Activated CD8-positive, alpha-beta T cell treated with anti-CD3 and anti-CD28 coated beads for 36 hours (primary cell): ENCODE data around the gene PXDN. TPM values are rescaled to one million over a fixed set of nuclear protein-coding genes. Genes with fewer than 3 reads are reported as not detected.

Source experiments
- ATAC-seq: fragments of 200-7000 bp; cut with Tn5 transposase; one replicate; pipeline ENCODE4 v1.10.0; 2021; ENCODE audit warnings: mild to moderate bottlenecking, moderate library complexity
- CTCF ChIA-PET: fragments of 350-600 bp; sonication (Branson Sonifier 250); formaldehyde crosslinking; loops from one replicate; lab custom pipeline; 2021; ENCODE audit warnings: antibody characterized with exemption; lab: Charles Lee
- POLR2A ChIA-PET: fragments of 350-600 bp; sonication (Branson Sonifier 250); formaldehyde crosslinking; loops from one replicate; lab custom pipeline; 2021; ENCODE audit warnings: antibody characterized with exemption; lab: Charles Lee
- DNase-seq: peaks from one replicate; pipeline ENCODE4 v3.0.0-alpha.2; 2020
- H3K27ac Mint-ChIP-seq: one replicate; pipeline ENCODE4 v1.8.0; 2021; ENCODE audit warnings: mild to moderate bottlenecking, mixed read lengths
- H3K27me3 Mint-ChIP-seq: one replicate; pipeline ENCODE4 v1.8.0; 2021; ENCODE audit warnings: mixed read lengths
- H3K36me3 Mint-ChIP-seq: one replicate; pipeline ENCODE4 v1.8.0; 2021; ENCODE audit warnings: low read depth, mixed read lengths
- H3K4me1 Mint-ChIP-seq: one replicate; pipeline ENCODE4 v1.8.0; 2021; ENCODE audit warnings: low read depth, mixed read lengths
- H3K4me3 Mint-ChIP-seq: one replicate; pipeline ENCODE4 v1.8.0; 2021; ENCODE audit warnings: mild to moderate bottlenecking, moderate library complexity, mixed read lengths
- H3K9me3 Mint-ChIP-seq: one replicate; pipeline ENCODE4 v1.8.0; 2021; ENCODE audit warnings: mixed read lengths
- intact Hi-C: fragments of 100-400 bp; cut with micrococcal nuclease; formaldehyde crosslinking; loops from one replicate; pipeline ENCODE4 v1.10.0; 2022
- total RNA-seq, 2 experiments: library from RNA; stranded (reverse); gene quantifications; one replicate each; pipeline ENCODE4 v1.2.3, GENCODE V29; 2021
- TF ChIP-seq, protein P1 (sequence below): fragments of 200-600 bp; IDR thresholded peaks from one replicate; pipeline ENCODE4 v1.8.0; 2022; ENCODE audit warnings: antibody characterized with exemption, mild to moderate bottlenecking

The PXDN gene
- total RNA-seq, 2 experiments from 2014 or later: 0.58 to 0.83 TPM

DNA sequence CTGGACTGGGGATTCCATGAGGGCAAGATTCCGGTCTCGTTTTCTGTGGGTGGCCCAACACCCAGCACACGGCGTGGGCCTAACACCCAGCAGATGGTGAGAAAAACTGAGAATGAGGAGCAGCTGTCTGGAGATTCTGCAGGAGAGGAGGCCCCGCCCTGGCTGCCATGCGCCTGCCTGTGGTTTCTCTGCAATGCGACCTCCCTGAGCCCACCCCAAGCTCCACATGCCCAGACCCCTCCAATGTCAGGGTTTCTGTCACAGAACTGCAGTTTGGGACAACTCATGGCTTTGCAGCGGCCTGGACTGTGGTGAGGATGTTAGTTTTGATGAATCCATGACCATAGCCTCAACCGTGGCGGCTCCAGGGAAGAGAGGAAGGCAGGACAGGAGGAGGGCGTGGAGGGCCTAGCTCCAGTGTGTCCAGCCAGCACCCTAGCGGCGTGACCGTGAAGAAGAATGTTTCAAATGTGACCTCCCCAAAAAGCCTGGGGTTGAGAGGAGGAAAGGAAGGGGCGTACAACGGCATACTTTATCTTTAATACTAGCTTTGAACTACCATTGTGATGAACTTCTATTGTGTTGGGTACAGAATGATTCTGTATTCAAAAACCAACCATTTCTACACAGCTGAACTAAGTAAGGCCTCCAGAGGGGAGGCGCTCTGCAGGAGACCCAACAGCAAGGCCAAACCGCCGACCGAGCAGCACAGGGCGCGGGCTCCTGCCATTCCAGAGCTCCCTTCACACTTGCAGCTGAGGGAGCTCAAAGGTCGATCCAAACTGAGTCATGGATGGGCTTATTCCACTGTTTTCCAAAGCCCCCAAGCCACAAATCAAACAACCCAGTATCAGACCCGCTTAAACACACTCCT lies 3.4 kb downstream of the PXDN start:
- ChIA-PET POLR2A (no interaction called here), CTCF (interaction anchor here (2.0 kb wide), 1 partner anchor 10 kb away, joined by 6 read pairs; no protein-coding TSS in a partner anchor)
- intact Hi-C loops: no loop called here
- no peak for ATAC-seq
- TF ChIP-seq, protein P1, sequence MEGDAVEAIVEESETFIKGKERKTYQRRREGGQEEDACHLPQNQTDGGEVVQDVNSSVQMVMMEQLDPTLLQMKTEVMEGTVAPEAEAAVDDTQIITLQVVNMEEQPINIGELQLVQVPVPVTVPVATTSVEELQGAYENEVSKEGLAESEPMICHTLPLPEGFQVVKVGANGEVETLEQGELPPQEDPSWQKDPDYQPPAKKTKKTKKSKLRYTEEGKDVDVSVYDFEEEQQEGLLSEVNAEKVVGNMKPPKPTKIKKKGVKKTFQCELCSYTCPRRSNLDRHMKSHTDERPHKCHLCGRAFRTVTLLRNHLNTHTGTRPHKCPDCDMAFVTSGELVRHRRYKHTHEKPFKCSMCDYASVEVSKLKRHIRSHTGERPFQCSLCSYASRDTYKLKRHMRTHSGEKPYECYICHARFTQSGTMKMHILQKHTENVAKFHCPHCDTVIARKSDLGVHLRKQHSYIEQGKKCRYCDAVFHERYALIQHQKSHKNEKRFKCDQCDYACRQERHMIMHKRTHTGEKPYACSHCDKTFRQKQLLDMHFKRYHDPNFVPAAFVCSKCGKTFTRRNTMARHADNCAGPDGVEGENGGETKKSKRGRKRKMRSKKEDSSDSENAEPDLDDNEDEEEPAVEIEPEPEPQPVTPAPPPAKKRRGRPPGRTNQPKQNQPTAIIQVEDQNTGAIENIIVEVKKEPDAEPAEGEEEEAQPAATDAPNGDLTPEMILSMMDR: no peak
- Mint-ChIP-seq H3K36me3 (no peaks in the 10 kb centered on the region), H3K4me1 (peaks cover 5% of the 10 kb centered on the region), H3K27me3 (peaks cover 26% of the 10 kb centered on the region), H3K9me3 (no peaks in the 10 kb centered on the region), H3K4me3 (no peak overlapping the region), H3K27ac (no peak overlapping the region)
- DNase-seq: no peak

DNA sequence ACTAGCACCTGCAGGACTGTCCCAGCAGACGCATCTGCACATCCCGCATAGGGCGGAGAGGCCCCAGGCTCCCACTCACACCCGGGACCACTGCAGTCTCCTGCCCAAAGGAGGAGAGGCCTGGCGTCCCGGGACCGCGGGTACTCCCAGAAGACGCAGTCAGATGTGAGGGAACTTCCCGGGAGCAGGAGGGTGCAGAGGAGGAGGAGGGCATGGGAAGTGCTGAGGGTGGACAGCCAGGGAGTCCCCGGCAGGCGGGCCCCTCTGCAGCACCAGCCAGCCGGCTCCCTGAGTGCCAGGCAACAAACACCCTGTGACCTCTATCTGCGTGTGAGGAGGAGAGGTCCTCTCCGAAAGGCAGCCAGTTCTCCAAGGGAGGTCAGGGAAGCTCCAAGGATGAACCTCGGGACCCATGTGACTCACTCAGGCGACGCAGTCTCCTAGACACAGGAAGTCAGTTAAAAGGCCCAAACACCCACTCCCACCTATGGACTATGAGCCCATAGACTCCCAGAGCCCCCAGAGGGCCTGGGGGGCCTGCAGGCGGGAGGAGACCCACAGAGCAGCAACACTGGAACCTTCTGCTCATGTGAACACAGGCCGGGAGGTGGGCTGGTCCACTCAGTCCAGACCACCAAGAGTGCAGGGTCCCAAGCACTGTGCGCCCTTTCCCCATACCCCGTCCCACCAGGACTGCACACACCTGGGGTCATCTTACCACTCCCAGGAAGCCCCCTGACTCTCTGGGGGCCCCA lies 4.2 kb downstream of the PXDN start:
- no peaks in the 10 kb centered on the region for H3K36me3 Mint-ChIP-seq
- H3K9me3 Mint-ChIP-seq: no peaks in the 10 kb centered on the region
- intact Hi-C loops: no loop called here
- H3K4me3 Mint-ChIP-seq: no peak overlapping the region
- ATAC-seq (no peak), DNase-seq (no peak)
- TF ChIP-seq, protein P1: no peak
- CTCF ChIA-PET: interaction anchor here (0.8 kb wide), 1 partner anchor 10 kb away, joined by 4 read pairs; no protein-coding TSS in a partner anchor
- H3K27me3 Mint-ChIP-seq: peaks cover 21% of the 10 kb centered on the region
- H3K27ac Mint-ChIP-seq: no peak overlapping the region
- POLR2A ChIA-PET: no interaction called here
- peaks cover 5% of the 10 kb centered on the region for H3K4me1 Mint-ChIP-seq

DNA sequence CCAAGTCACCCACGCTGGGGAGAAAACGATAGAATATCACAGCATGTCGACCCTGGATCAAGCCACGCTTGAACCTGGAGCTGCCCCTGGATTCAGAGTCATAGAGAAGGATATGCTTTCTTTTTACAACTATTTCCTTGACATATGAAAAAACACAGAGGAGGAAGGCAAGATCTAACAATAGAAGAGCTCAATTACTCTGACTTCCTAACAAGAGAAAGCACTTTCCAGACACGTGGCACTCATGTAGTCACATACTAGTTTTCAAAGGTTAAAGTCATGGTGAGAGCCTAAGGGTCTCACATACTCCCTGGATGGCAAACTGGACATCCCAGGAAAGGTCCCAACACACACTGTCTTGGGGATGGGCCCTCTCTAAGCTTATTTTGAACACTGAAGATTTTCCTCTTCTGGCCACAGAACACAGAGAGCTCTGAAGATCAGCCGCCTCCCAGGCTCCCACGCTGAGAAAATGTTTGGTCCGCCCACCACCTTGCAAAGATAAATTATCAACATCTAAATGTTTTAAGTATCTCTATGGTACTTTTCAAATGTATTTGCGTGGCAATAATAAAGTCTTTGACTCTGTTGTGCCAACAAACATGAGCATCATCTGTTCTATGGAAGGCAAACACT lies 4.9 kb downstream of the PXDN start:
- intact Hi-C loops: no loop called here
- TF ChIP-seq, protein P1: no peak
- ATAC-seq (no peak), DNase-seq (no peak)
- H3K27ac Mint-ChIP-seq: no peak overlapping the region
- H3K4me3 Mint-ChIP-seq: no peak overlapping the region
- H3K9me3 Mint-ChIP-seq: no peaks in the 10 kb centered on the region
- H3K27me3 Mint-ChIP-seq: peaks cover 19% of the 10 kb centered on the region
- no peaks in the 10 kb centered on the region for H3K36me3 Mint-ChIP-seq
- ChIA-PET POLR2A (no interaction called here), CTCF (interaction anchor here (0.8 kb wide), 1 partner anchor 11 kb away, joined by 4 read pairs; no protein-coding TSS in a partner anchor)
- peaks cover 2% of the 10 kb centered on the region for H3K4me1 Mint-ChIP-seq

DNA sequence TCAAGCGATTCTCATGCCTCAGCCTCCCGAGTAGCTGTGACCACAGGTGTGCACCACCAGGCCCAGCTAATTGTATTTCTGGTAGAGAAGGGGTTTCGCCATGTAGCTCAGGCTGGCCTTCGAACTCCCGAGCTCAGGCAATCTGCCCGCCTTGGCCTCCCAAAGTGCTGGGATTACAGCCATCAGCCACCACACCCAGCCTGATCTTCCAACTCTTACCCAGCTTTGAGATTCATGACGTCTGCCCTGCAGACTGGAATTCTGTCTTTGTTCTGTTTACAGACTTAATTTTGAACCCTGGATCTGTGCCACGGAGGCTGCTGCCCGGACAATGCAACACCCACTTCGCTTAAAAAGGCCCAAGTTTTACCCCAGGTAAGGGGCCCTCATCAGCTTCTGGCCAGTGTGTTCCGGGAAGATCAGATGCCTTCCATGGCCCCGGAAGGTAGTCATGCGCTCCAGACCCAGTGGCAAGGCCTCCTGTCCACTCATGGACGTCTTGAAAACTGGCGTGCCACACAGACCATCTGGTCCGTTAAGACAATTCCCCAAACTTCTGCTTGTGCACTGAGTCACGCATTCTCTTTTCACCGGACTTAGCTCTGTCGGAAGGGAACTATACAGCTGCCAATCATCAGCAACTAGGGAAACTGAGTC lies 5.5 kb downstream of the PXDN start:
- no peaks in the 10 kb centered on the region for H3K9me3 Mint-ChIP-seq
- DNase-seq: no peak
- POLR2A ChIA-PET: no interaction called here
- peaks cover 19% of the 10 kb centered on the region for H3K27me3 Mint-ChIP-seq
- H3K4me1 Mint-ChIP-seq: peaks cover 2% of the 10 kb centered on the region
- H3K4me3 Mint-ChIP-seq: no peak overlapping the region
- TF ChIP-seq, protein P1: no peak
- CTCF ChIA-PET: interaction anchor here (0.8 kb wide), 1 partner anchor 12 kb away, joined by 4 read pairs; no protein-coding TSS in a partner anchor
- no peak for ATAC-seq
- no peaks in the 10 kb centered on the region for H3K36me3 Mint-ChIP-seq
- H3K27ac Mint-ChIP-seq: no peak overlapping the region
- intact Hi-C loops: no loop called here
